GM12872 (cell line): ENCODE results near the gene CD53.

Source experiments
- TF ChIP-seq, protein P1 (sequence below): IDR thresholded peaks from 3 replicates; pipeline ENCODE4 v1.5.1; 2011; ENCODE audit warnings: low read depth, mild to moderate bottlenecking, low read length, moderate library complexity; ENCODE audit not compliant: insufficient read depth

CD53 gene

DNA sequence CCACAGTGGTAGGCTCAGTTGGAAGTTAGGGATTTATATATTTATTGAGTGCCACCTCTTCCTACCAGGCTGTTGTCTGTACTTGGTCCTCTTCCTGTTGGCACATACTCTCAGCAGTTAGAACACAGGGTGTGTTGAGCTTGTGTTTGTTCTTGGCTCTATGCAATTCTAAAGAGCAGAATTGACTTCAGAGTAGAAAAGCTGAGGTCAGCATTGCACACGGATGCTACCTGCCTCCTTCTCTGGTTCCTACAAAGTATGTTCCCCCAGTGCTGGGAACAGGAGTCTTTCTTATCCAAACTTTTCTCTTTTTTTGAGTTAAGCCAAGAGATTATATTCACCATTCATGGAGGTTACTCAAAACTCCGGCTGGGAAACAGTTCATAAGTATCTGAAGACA, 16.5 kb upstream of the CD53 start:
- TF ChIP-seq, protein P1, sequence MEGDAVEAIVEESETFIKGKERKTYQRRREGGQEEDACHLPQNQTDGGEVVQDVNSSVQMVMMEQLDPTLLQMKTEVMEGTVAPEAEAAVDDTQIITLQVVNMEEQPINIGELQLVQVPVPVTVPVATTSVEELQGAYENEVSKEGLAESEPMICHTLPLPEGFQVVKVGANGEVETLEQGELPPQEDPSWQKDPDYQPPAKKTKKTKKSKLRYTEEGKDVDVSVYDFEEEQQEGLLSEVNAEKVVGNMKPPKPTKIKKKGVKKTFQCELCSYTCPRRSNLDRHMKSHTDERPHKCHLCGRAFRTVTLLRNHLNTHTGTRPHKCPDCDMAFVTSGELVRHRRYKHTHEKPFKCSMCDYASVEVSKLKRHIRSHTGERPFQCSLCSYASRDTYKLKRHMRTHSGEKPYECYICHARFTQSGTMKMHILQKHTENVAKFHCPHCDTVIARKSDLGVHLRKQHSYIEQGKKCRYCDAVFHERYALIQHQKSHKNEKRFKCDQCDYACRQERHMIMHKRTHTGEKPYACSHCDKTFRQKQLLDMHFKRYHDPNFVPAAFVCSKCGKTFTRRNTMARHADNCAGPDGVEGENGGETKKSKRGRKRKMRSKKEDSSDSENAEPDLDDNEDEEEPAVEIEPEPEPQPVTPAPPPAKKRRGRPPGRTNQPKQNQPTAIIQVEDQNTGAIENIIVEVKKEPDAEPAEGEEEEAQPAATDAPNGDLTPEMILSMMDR = no peak

DNA sequence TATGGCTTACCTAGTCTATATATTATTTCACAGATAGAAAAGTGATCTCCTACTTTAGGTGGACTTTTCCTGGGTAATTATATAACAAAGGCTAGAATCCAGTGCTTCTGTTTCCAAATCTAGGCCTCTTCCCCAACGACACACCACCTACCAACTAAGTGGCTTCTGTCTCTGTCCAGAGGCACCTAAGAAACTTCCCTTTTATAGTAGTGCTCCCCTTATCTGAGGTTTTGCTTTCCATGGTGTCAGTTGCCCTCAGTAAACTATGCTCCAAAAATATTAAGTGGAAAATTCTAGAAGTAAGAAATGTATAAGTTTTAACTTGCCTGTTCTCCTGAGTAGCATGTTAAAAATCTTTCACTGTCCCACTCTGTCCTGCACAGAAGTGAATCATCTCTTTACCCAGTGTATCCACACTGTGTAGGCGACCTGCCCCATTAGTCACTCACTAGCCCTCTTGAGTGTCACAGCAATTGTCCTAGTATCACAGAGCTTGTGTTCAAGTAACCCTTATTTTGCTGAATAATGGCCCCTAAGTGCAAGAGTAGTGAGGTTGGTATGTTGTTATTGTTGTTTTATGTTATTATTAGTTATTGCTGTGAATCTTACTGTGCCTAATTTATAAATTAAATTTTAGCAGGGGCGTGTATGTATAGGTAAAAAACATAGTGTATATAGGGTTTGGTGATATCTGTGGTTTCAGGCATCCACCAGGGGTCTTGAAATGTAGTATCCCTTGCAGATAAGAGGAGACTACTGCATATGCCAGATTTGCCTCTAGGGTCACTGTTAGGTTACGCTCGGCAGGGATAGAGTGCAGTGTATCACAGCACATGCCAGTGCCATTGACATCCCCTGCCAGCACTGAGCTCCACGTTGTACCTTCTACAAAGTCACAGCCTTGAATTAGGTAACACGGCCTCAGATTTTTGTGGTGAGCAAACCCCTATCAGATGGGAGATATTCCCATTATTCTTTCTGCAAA, 14.7 kb upstream of the CD53 start:
- TF ChIP-seq, protein P1 = no peak

DNA sequence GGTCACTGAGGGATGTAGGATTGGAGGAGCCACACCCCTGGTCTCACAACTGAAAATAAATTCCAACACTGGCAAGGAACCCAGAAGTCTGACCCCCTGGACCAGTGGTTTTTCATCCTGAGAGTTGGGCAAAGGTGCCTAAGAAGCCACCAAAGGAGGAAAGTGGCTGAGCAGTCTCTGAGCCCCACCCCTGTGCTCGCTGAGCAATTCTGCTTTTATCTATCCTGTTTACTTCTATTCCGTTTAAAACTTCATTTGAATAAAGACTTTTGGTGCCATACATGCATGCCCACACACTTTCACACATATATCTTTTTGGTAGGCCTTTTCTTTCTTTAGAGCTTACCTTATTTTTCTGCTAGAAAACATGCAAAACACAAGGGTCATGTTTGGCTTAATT, 13.9 kb upstream of the CD53 start:
- TF ChIP-seq, protein P1 = no peak

DNA sequence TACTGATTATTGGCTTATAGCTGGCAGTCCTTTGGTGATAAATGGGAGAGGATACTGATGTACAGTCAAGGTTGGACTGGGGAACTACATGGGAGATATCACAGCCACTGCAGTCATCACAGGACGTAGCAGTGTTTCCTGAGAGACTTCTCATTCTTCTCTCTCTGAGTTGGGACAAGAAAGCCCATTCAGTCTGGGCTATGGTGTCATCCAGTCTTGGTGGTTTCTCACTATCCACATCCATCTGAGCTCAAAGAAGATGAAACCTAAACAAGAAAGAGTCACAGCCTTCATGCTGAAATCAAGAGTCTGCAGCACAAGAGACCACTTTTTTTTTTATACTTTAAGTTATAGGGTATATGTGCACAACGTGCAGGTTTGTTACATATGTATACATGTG, 12.8 kb upstream of the CD53 start:
- TF ChIP-seq, protein P1 = no peak

DNA sequence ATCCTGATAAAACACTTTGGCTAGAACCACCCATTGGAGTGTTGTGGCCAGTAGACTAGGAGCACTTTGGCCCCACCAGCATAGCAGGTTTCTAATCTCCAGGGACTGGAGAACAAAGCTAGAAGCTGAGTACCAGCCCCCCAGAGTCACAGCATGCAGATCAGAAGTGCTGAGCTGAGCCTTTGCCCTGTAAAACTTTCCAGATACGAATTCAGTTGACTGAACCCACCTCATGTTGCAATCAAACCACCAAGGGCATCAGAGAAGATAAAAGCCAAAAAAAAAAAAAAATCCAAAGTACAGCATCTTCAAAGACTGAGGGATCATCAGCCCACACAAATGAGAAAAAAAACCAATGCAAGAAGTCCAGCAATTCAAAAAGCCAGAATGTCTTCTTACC, 8.7 kb upstream of the CD53 start:
- TF ChIP-seq, protein P1 = no peak

DNA sequence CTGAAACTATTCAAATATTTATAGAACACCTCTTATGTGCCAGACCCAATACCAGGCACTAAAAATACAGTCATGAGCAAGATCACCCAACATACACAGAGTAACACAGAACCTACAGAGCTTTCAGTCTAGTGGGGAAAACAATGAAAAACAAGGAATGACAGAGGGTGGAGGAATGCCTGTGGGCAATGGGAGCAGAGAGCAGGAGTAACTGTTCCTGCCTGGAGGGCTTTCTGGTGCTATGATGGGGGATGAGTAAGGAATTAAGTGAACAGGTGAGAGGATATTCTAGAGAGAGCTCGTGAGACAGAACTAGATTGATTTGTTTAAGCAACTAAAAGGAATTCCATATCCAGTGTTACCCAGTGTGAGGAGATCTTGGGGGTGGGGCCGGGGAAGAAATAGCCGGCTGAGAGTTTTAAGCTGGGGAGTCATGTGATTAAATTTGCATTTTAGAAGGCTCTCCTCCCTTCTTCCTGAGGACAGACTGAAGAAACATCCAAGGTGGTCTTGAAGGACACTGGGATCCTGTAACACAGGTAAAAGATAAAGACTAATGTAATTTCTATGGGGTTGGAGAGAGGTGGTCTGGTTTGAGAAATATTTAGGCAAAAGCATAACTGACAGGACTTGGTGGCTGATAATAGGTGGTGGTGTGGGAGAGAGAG, 2.1 kb upstream of the CD53 start:
- TF ChIP-seq, protein P1 = no peak

DNA sequence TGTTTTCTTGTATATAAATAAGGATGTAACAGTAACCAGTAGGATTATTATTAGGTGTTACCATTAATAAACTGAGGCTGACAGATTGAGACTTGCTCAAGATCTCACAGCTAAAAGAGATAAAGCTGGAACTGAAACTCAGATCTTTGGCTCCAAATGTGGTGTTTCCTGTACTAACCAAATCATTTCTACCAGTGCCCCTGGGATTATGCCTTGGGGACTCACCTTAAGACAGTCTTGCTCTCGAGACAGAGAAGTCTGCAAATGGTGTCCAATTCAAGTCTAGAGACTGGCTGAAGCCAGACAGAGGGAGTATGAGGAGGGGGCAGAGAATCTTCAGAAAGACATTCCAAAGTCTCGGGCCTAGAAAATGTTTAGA, 593 bp upstream of the CD53 start:
- TF ChIP-seq, protein P1 = no peak
